Testis (tissue), 3 donors: ENCODE measurements around the gene KCND3. TPM values are rescaled to one million over a fixed set of nuclear protein-coding genes. Genes with fewer than 3 reads are reported as not detected.

ENCODE experiments used
- DNase-seq: peaks from one replicate; pipeline ENCODE4 v3.0.0-alpha.2; 2019
- H3K27ac ChIP-seq, 2 donors: fragments of 200-600 bp; sonication (generic); one replicate each; pipeline ENCODE4 v1.5.1; 2019
- H3K27me3 ChIP-seq: fragments of 200-600 bp; sonication (generic); one replicate; pipeline ENCODE4 v1.5.1; 2019
- H3K36me3 ChIP-seq: fragments of 200-600 bp; sonication (generic); one replicate; pipeline ENCODE4 v1.5.1; 2017; ENCODE audit warnings: low read depth; ENCODE audit errors: missing control alignments
- H3K4me1 ChIP-seq: fragments of 200-600 bp; sonication (generic); one replicate; pipeline ENCODE4 v1.5.1; 2019
- H3K4me3 ChIP-seq, 2 donors: fragments of 200-600 bp; sonication (generic); one replicate each; pipeline ENCODE4 v1.5.1; 2017 to 2019
- H3K9me3 ChIP-seq: fragments of 200-600 bp; sonication (generic); one replicate; pipeline ENCODE4 v1.5.1; 2017
- CTCF ChIP-seq, 3 experiments: fragments of 450-650 bp in 2 of 3; fragments of 200-600 bp in 1 of 3; sonication (generic) in 1 of 3; IDR thresholded peaks; one replicate each; pipeline ENCODE4 v1.5.1; 2016 to 2019; ENCODE audit warnings: antibody characterized with exemption in 3 of 3, mild to moderate bottlenecking in 2 of 3, moderate library complexity in 1 of 3
- POLR2A ChIP-seq: fragments of 450-650 bp; IDR thresholded peaks from one replicate; pipeline ENCODE4 v1.6.1; 2017; ENCODE audit warnings: antibody characterized with exemption, mild to moderate bottlenecking, moderate library complexity
- WGBS, 2 donors: methylation state at CpG; one replicate each; pipeline ENCODE4 v1.1.5; 2018; 5-methylcytosine and 5-hydroxymethylcytosine counted together
- intact Hi-C: fragments of 100-400 bp; cut with DNase I; formaldehyde crosslinking; loops from one replicate; pipeline ENCODE4 v1.15.1; 2023; ENCODE audit warnings: low total_unique reads
- polyA plus RNA-seq: library from polyadenylated mRNA; stranded (reverse); fragments of 350-450 nt; fragmentation: Illumina TruSeq; extraction: RNeasy Lipid Tissue Mini Kit (QIAGEN cat#74804); gene quantifications from one replicate; pipeline ENCODE4 v1.2.3, GENCODE V29; 2014; ENCODE audit warnings: low read depth, low replicate concordance; ENCODE audit not compliant: insufficient read depth
- total RNA-seq, 2 donors: library from RNA; depleted of rRNA; stranded (reverse); fragments of >200 nt; gene quantifications; one replicate each; pipeline ENCODE4 v1.2.3, GENCODE V29; 2016

Gene KCND3
- total and polyA plus RNA-seq, 3 donors from 2014 or later: 5.5 to 6.6 (median 6.0) TPM

- Histone ChIP-seq H3K9me3 (no peaks in the 10 kb centered on the region), H3K4me3 (no peak overlapping the region), H3K27me3 (no peaks in the 10 kb centered on the region), H3K36me3 (no peaks in the 10 kb centered on the region), H3K27ac (no peak overlapping the region), H3K4me1 (no peaks in the 10 kb centered on the region)
- WGBS, 2 donors: 71 to 75% methylated on average over 9 of the region's 9 CpGs
- no peak for DNase-seq
- TF ChIP-seq CTCF (IDR thresholded peaks at IDR 0.05) (no peak), POLR2A (no peak)
- intact Hi-C loops: no loop called here
Measured at GRCh38 chr1:111819566-111820263, 169.8 kb downstream of the KCND3 start.

- 84 to 90% methylated on average over 5 of the region's 5 CpGs for WGBS, 2 donors
- H3K27ac ChIP-seq: no peak overlapping the region
- no peaks in the 10 kb centered on the region for H3K36me3 ChIP-seq
- intact Hi-C loops: no loop called here
- TF ChIP-seq POLR2A: no peak
- no peak for TF ChIP-seq CTCF (IDR thresholded peaks at IDR 0.05)
- DNase-seq: no peak
- no peaks in the 10 kb centered on the region for H3K9me3 ChIP-seq
- no peaks in the 10 kb centered on the region for H3K4me1 ChIP-seq
- no peaks in the 10 kb centered on the region for H3K27me3 ChIP-seq
- no peak overlapping the region for H3K4me3 ChIP-seq
Measured at GRCh38 chr1:111818546-111818945, 170.9 kb downstream of the KCND3 start.

GRCh38 chr1:111818081-111818480 lies 171.4 kb downstream of the KCND3 start:
- no peaks in the 10 kb centered on the region for H3K36me3 ChIP-seq
- no peak overlapping the region for H3K27ac ChIP-seq
- H3K4me3 ChIP-seq: no peak overlapping the region
- WGBS, 2 donors: 78 to 90% methylated on average over 4 of the region's 4 CpGs
- DNase-seq: no peak
- H3K27me3 ChIP-seq: no peaks in the 10 kb centered on the region
- intact Hi-C loops: no loop called here
- no peaks in the 10 kb centered on the region for H3K4me1 ChIP-seq
- no peak for TF ChIP-seq CTCF (IDR thresholded peaks at IDR 0.05)
- TF ChIP-seq POLR2A: no peak
- no peaks in the 10 kb centered on the region for H3K9me3 ChIP-seq

- Histone ChIP-seq H3K9me3 (no peaks in the 10 kb centered on the region), H3K4me3 (no peak overlapping the region), H3K36me3 (no peaks in the 10 kb centered on the region), H3K27me3 (no peaks in the 10 kb centered on the region), H3K27ac (no peak overlapping the region), H3K4me1 (no peaks in the 10 kb centered on the region)
- DNase-seq: no peak
- WGBS, 2 donors: 80 to 89% methylated on average over 3 of the region's 3 CpGs
- no peak for TF ChIP-seq POLR2A
- no peak for TF ChIP-seq CTCF (IDR thresholded peaks at IDR 0.05)
- intact Hi-C loops: no loop called here
Measured at GRCh38 chr1:111814642-111815041, 174.8 kb downstream of the KCND3 start.

DNA sequence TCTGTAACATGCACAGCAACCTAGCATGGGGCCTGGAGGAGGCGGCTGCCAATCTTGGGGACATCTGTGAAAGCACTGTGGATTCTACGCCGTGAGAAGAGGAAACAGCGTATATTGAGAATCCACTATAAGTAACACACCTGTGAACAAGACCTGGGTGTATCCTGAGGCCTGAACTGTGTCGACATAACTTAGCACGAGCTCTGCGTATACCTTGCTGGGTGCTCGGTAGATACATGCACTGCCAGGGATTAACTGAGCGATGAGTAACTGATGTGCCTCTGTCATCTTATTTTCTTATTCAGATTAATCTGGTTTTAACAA lies 175.2 kb downstream of the KCND3 start:
- Histone ChIP-seq H3K4me3 (no peak overlapping the region), H3K4me1 (no peaks in the 10 kb centered on the region), H3K36me3 (no peaks in the 10 kb centered on the region), H3K9me3 (no peaks in the 10 kb centered on the region), H3K27me3 (no peaks in the 10 kb centered on the region), H3K27ac (no peak overlapping the region)
- no peak for DNase-seq
- WGBS, 2 donors: 93 to 94% methylated on average over 9 of the region's 9 CpGs
- intact Hi-C loops: no loop called here
- TF ChIP-seq CTCF (IDR thresholded peaks at IDR 0.05) (no peak), POLR2A (no peak)
